Common myeloid progenitor, CD34-positive (primary cell): Measurements from ENCODE around the gene PIRT.

ENCODE experiments used
- CTCF ChIA-PET: fragments of 350-600 bp; sonication (Branson Sonifier 250); formaldehyde crosslinking; loops from one replicate; lab custom pipeline; 2021; ENCODE audit warnings: antibody characterized with exemption; lab: Charles Lee
- POLR2A ChIA-PET: fragments of 350-600 bp; sonication (Branson Sonifier 250); formaldehyde crosslinking; loops from one replicate; lab custom pipeline; 2021; ENCODE audit warnings: antibody characterized with exemption; lab: Charles Lee
- DNase-seq, 3 donors: peaks; one replicate each; pipeline versions ENCODE4 v3.0.0 to v3.0.0-alpha.2; 2013
- H3K27ac ChIP-seq, 2 experiments: 1 replicate in 1 of 2; 2 replicates in 1 of 2; pipeline ENCODE4 v1.7.0; 2013; ENCODE audit warnings: inconsistent platforms in 2 of 2, low read length in 2 of 2, mild to moderate bottlenecking in 2 of 2, low read depth in 1 of 2, moderate library complexity in 1 of 2; ENCODE audit not compliant: severe bottlenecking in 2 of 2, insufficient read depth in 1 of 2, poor library complexity in 1 of 2
- H3K27me3 ChIP-seq, 5 experiments: replicated peaks in 2 of 5; 1 replicate in 3 of 5; 2 replicates in 2 of 5; pipeline versions ENCODE4 v1.6.1 to v1.7.0; 2013; ENCODE audit warnings: low read length in 4 of 5, mild to moderate bottlenecking in 2 of 5, moderate library complexity in 2 of 5, inconsistent platforms in 1 of 5; ENCODE audit not compliant: insufficient read depth in 5 of 5, control insufficient read depth in 4 of 5
- H3K36me3 ChIP-seq, 4 experiments: 1 replicate in 2 of 4; 2 replicates in 2 of 4; pipeline versions ENCODE4 v1.6.1 to v1.7.0; 2013; ENCODE audit warnings: low read length in 3 of 4, control low read depth in 1 of 4, mild to moderate bottlenecking in 1 of 4; ENCODE audit not compliant: control insufficient read depth in 4 of 4, insufficient read depth in 4 of 4
- H3K4me1 ChIP-seq, 4 experiments: 1 replicate in 3 of 4; 2 replicates in 1 of 4; pipeline versions ENCODE4 v1.6.1 to v1.7.1; 2013; ENCODE audit warnings: low read length in 3 of 4, mild to moderate bottlenecking in 3 of 4, control low read depth in 1 of 4, inconsistent platforms in 1 of 4, moderate library complexity in 1 of 4; ENCODE audit not compliant: control insufficient read depth in 4 of 4, insufficient read depth in 4 of 4; ENCODE audit errors: control extremely low read depth in 1 of 4
- H3K4me3 ChIP-seq, 7 experiments: 1 replicate in 4 of 7; 2 replicates in 3 of 7; pipeline versions ENCODE4 v1.5.1 to v1.7.0; 2013; ENCODE audit warnings: mild to moderate bottlenecking in 7 of 7, low read length in 6 of 7, moderate library complexity in 6 of 7, inconsistent platforms in 2 of 7, low read depth in 2 of 7, control low read depth in 1 of 7; ENCODE audit not compliant: insufficient read depth in 4 of 7, control insufficient read depth in 1 of 7; ENCODE audit errors: extremely low read depth in 1 of 7
- H3K9me3 ChIP-seq, 5 experiments: 1 replicate in 4 of 5; 2 replicates in 1 of 5; pipeline versions ENCODE4 v1.6.1 to v1.7.1; 2013; ENCODE audit warnings: low read length in 4 of 5, mild to moderate bottlenecking in 2 of 5, inconsistent platforms in 1 of 5, low read depth in 1 of 5, moderate library complexity in 1 of 5; ENCODE audit not compliant: control insufficient read depth in 4 of 5, insufficient read depth in 2 of 5; ENCODE audit errors: control extremely low read depth in 1 of 5
- WGBS: methylation state at CpG from one replicate; pipeline ENCODE4 v1.1.5; 2013; ENCODE audit not compliant: insufficient coverage; 5-methylcytosine and 5-hydroxymethylcytosine counted together

The PIRT gene

DNA sequence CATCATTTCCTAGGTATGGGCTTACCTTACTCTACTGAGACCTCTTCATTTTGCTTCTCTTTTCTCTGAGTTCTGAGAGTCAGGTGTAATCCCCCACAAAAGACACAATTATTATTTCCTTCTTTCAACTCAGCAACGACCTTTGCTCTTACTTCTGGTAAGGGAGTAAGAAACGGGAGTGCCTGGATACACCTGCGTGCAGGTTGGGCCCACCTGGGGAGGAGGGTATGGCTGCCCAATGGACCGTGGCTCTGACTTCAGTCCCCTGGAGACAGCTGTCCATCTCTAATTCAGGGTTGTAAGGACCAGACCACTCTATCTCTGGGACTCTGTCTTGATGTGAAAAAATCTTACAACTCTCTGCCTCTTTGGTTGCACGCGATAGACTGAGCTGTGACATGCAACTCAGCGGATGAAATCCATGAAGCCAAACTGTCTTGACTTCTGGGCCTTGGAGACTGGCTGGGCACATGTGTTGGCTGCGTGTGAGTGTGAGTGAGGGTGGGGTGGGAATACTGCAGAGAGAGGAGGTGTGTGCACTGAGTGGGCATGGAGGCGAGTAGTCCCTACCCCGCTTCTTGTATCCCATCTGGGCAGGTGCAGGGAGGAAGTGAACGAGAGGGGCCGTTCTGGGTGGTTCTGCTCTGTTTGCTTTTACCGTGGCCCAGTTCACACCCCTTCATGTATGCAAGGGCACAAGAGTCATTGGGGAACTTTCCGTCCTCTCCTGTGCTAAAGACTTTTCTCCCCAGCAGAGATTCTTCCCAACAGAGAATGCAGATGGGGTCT lies 35.2 kb downstream of the PIRT start:
- ChIA-PET CTCF (interaction anchor here (1.5 kb wide), 1 partner anchor 65 kb away, joined by 3 read pairs; no protein-coding TSS in a partner anchor), POLR2A (no interaction called here)
- WGBS = 95% methylated on average over 14 of the region's 14 CpGs

DNA sequence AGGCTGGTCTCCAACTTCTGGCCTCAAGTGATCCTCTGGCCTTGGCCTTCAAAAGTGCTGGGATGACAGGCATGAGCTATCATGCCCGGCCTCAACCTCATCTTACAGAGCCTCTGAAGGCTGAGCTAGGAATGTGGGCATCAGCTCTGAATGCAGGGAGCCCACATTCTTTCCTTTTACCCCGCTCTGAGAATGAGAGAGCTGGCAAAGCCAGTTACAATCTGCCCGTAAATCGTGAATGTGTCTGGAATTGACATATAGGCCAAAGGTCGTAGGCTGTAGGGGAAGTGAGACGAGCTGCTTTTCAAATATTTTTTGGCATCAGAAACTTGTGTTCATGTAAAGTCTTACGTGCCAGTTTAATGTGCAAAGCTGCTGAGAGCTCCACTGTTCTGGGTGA lies 38.5 kb downstream of the PIRT start:
- Histone ChIP-seq H3K4me3 (no peak overlapping the region), H3K27me3 (no peaks in the 10 kb centered on the region), H3K4me1 (peaks cover 0 to 15% (median 7%) of the 10 kb centered on the region in 4 experiments), H3K36me3 (no peaks in the 10 kb centered on the region), H3K27ac (no peak overlapping the region), H3K9me3 (no peaks in the 10 kb centered on the region)
- ChIA-PET CTCF (interaction anchor here (1.2 kb wide), 1 partner anchor 62 kb away, joined by 3 read pairs; no protein-coding TSS in a partner anchor), POLR2A (no interaction called here)
- no peak for DNase-seq
- WGBS = 89% methylated on average over 7 of the region's 7 CpGs

More for the DNA sequence above, 35.2 kb downstream of the PIRT start:
- DNase-seq = no peak
- Histone ChIP-seq H3K27me3 (no peaks in the 10 kb centered on the region), H3K9me3 (no peaks in the 10 kb centered on the region), H3K4me3 (no peak overlapping the region), H3K36me3 (no peaks in the 10 kb centered on the region), H3K27ac (no peak overlapping the region), H3K4me1 (peaks cover 0 to 15% (median 7%) of the 10 kb centered on the region in 4 experiments)

DNA sequence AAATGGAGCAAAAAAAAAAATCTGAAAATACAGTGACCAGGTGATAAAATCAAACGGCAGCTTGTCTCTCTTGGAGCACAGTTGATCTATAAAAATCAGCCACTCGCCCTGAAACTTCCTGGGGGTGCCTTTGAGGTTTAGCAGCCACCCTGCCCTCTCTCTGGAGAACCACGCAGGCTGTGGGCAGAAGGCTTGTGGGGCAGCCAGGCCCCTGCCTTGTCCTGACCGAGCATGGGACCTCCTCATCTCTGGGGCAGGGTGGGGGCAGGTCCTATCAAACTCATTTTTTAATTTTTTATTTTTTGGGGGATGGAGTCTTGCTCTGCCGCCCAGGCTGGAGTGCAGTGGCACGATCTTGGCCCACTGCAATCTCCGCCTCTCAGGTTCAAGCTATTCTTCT lies 39.0 kb downstream of the PIRT start:
- Histone ChIP-seq H3K9me3 (no peaks in the 10 kb centered on the region), H3K4me3 (no peak overlapping the region), H3K36me3 (no peaks in the 10 kb centered on the region), H3K27ac (no peak overlapping the region), H3K4me1 (peaks cover 0 to 15% (median 7%) of the 10 kb centered on the region in 4 experiments), H3K27me3 (no peaks in the 10 kb centered on the region)
- no peak for DNase-seq
- ChIA-PET CTCF (interaction anchor here (1.2 kb wide), 1 partner anchor 62 kb away, joined by 3 read pairs; no protein-coding TSS in a partner anchor), POLR2A (no interaction called here)
- WGBS = 62% methylated on average over 6 of the region's 7 CpGs

DNA sequence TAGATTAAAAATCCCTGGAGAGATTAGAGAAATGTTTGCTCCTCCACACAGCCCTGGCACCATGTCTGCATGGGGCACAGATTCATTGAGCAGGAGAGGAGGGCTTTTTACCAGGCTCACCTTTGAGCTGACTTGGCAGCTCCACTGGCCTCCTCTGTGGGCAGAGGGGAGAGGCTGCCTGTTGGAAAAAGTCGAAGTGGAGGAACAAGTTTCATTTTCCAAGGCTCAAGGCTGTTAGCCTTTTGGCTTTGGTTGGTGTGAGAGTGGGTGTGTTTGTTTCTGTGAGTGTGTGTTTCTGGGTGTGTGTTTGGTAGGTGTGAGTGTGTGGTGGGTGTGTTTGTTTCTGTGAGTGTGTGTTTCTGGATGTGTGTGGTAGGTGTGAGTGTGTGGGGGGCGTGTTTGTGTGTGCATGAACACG lies 39.5 kb downstream of the PIRT start:
- WGBS = 0% methylated on average over 1 of the region's 3 CpGs
- ChIA-PET POLR2A (no interaction called here), CTCF (interaction anchor here (0.6 to 1.2 kb wide), 2 partner anchors 24 to 956 kb away, joined by 3 read pairs; no protein-coding TSS in a partner anchor)
- Histone ChIP-seq H3K4me3 (peak overlapping the region in 1 of 7 experiments; percentile 10), H3K9me3 (no peaks in the 10 kb centered on the region), H3K4me1 (peaks cover 0 to 15% (median 7%) of the 10 kb centered on the region in 4 experiments), H3K27ac (no peak overlapping the region), H3K27me3 (no peaks in the 10 kb centered on the region), H3K36me3 (no peaks in the 10 kb centered on the region)
- peak in 1 of 3 donors; percentile 10 for DNase-seq

DNA sequence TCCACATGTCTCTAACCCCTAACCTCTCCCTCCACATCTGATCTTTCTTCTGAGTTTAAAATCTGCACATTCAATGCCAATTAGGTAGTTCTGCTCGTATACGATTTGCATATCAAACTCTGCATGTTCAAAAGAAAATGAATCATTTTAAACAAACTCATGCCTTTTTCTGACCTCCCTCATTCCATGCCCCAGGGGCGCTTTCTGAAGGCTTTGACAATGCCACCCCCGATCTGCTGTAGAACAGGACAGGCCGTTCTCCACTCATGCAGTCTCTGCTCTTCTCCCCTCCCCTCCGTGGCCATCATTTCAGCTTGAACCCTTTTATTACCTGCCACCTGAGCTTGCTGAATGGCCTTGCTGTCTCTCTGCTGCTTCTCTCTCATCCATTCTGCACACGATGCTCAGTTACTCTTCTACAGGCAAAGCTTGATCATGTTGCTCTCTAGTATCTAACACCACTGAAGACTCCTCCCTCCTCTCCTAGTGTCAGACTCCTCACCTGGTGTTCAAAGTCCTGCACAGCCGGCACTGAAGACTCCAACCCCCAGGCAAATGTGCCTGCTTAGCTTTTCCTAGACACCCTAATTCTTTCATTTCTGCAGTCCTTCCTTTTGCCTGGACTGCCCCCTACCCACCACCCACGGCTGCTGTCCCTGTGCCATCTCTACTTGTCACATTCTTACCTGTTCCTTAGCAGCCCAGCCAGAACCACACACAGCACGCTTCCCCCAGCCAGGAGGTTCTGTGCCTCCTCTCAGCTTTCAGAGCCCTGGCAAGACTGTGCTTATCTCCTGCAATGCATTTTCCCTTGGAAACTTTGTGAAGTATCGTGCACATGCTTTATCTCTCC lies 40.2 kb downstream of the PIRT start:
- ChIA-PET POLR2A (no interaction called here), CTCF (interaction anchor here (0.6 to 1.2 kb wide), 2 partner anchors 24 to 956 kb away, joined by 3 read pairs; no protein-coding TSS in a partner anchor)
- Histone ChIP-seq H3K27ac (no peak overlapping the region), H3K4me1 (peaks cover 0 to 17% (median 7%) of the 10 kb centered on the region in 4 experiments), H3K36me3 (no peaks in the 10 kb centered on the region), H3K27me3 (no peaks in the 10 kb centered on the region), H3K4me3 (no peak overlapping the region), H3K9me3 (no peaks in the 10 kb centered on the region)
- no peak for DNase-seq
- 86% methylated on average over 11 of the region's 11 CpGs for WGBS

DNA sequence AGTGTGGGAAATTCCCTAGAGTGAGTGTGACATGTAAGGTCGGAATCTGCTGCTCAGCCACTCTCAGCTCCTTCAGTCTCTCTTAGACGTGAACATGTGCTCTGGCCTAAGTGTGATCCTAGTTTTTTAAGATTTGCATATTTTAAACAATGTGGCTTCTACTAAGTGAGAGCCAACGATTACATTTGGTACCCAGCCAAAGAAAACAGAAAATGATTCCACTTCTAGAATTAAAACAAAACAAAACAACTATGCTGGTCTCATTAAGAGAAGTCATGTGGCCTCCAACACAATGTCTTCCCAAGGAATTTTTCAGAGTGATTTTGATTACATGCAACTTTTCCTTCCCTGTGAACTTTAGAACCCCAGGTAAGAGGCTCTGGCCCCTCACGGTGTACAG lies 44.1 kb downstream of the PIRT start:
- Histone ChIP-seq H3K9me3 (no peaks in the 10 kb centered on the region), H3K27me3 (no peaks in the 10 kb centered on the region), H3K36me3 (no peaks in the 10 kb centered on the region), H3K4me1 (peaks cover 0 to 23% (median 16%) of the 10 kb centered on the region in 4 experiments), H3K27ac (no peak overlapping the region), H3K4me3 (no peak overlapping the region)
- 100% methylated on average over 1 of the region's 4 CpGs for WGBS
- CTCF ChIA-PET = no interaction called here
- POLR2A ChIA-PET = no interaction called here
- no peak for DNase-seq
